IMR-90 (cell line): ENCODE data around the gene CCDC88A.

Experiments used
- CTCF ChIP-seq: conservative IDR thresholded peaks from 2 replicates; pipeline ENCODE4 v1.5.1; 2012; ENCODE audit warnings: mild to moderate bottlenecking, low read depth, low read length, improper control_type of control experiment
- RAD21 ChIP-seq: IDR thresholded peaks from 2 replicates; pipeline ENCODE4 v1.6.1; 2012; ENCODE audit warnings: low read length, improper control_type of control experiment

GRCh38 chr2:55391615-55392242 is 27.9 kb downstream of the CCDC88A start:
- no peak for TF ChIP-seq CTCF
- TF ChIP-seq RAD21, result no peak
